COR-L47 (cell line): ENCODE results near the gene APBB1IP.
"Not testable (repeated sequence)": the region's sequence is repeated elsewhere in the genome, so short reads cannot be mapped to it uniquely, and the experiment has no call there.

Experiments
- DNase-seq: peaks from one replicate; lab custom pipeline; 2025; lab: John Stamatoyannopoulos, UW

Gene APBB1IP

DNA sequence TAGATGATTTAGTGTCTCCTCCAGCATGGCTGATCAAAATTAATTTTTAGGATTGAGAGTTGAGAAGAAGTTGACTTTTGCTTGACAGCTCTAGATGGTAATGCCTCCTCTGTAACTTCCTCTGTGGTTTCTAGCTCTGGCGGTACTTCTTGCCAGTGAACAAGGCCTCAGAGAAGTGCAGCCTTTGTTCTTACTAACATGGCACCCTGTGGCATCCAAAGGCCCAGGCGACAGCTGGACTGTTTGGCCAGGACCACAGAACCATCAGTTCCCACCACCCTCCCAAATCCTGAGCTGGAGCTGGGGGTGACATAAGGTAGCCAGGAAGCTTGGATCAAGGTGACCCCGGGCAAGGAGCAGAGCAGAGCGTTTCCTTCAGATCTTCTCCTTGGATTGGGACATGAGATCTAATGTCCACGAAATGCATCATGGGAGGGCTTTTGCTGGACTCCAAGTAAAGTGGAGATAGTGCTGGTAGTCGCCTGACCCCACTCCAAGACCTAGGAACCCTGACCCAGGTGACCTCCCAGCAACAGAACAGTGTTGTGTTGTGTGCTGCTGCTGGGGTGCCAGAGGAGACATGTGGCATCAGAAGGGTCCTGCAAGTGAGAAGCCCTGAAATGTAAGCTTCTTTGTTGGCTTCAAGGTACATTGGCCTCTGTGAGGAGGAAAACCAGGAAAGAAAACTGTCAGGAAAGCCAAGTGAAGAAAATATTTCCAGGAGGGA is 41.8 kb downstream of the APBB1IP start:
- DNase-seq: no peak

DNA sequence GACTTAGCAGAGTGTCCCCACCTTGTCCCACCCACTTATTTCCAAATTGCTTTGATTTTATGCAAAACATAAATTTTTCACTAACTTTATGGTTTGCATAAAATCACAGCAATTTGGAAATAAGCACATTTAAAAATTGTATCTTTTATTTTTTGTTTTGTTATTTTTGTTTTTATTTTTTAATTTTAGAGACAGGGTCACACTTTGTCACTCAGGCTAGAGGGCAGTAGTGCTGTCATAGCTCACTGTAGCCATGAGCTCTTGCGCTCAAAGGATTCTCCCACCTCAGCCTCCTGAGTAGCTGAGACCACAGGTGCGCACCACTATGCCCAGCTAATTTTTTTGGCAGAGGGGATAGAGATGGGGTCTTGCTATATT is 43.2 kb downstream of the APBB1IP start:
- DNase-seq: no peak

DNA sequence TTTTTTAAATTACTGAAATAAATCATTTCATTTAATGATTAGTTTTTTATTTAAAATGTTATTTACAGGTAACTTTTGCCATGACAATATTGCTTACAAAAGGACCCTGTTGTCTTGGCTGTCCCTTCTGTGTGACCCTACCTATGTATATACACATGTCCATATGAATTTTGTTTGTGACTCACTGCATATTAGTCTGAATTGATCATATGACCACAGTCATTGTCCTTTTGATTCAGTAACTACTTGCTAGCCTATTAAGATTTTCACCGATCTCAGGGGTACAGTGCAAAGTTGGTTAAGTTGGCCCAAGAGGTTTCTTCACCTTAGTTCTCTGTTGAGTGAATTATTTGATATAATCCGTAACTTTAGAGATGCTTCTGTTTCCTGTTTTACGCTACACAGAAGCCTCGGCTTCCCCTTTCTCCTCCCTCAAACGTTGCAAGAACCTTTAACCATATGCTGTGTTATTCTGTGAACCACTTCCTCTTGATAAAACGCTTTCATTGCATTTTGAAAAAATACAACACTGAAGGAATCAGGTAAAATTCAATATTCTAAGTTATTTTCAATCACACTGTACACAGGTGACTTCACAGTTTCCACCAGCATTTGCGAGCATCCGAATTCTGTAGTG is 43.9 kb downstream of the APBB1IP start:
- DNase-seq: no peak

DNA sequence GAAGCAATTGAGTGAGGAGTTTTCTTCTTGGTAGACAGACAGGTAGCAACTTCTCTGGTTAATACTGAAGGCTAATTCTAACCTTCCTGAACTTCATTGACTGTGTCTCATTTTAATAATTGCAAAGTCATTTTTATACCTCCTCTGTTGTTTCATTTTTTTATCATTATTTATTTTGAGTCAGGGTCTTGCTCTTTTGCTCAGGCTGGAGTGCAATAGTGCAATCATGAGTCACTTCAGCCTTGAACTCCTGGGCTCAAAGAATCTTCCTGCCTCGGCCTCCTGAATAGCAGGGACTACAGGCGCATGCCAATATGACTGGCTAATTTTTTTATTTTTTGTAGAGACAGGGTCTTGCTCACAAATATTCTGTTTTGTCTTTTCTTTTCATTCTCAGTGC is 45.4 kb downstream of the APBB1IP start:
- DNase-seq: no peak

DNA sequence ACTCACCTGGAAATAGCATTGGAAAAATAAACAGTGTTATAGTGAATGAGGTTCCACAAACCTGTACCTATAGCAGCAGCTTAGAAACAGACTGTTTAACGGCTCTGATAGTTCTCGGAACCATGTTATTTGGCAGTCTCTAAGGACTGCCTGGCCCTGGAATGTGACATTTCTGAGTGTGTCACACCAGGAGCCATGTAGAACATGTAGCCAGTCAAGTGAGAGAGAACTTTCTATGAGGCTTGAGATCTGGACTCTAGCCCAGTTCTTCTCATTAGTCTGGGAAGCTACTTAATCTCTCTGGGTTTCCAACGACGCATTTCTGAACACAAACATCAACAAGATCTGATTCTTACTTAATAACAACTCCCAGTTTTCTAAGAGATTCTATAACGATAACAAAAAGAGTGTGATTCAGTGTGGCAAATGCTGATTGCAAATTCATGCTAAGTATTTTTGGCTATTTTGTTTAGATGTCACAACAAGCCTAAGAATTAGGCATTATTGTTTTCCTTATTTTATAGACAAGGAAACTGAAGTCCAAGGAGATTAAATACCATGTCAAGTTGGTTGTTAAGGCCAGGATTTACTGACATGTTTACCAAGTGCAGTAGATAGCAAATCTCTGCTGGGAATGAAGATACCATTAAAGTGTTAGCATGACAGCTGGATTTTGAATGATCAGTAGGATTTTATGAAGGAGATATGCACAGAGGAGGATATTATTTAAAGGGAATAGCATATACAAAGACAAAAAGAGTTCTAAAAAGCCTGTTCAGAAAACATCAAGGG is 47.2 kb downstream of the APBB1IP start:
- no peak for DNase-seq

DNA sequence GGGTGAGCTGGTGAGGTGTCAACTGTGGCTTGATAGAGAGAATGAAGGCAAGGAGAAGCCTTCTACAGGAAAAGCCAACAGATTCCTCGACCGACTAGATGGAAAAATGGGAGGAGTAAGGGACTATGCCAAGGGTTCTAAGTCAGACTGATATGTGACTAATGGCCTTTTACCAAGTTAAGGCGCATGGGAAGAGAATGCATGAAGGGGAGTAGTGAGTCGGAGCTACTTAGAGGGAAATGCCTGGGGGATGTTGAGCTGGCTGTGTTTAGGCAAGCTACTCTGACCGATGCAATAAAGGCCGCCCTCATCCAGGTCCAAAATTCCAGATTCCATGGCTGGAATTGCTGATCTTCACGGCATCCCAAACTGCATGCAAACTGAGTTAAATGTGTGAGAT is 48.2 kb downstream of the APBB1IP start:
- DNase-seq: no peak

DNA sequence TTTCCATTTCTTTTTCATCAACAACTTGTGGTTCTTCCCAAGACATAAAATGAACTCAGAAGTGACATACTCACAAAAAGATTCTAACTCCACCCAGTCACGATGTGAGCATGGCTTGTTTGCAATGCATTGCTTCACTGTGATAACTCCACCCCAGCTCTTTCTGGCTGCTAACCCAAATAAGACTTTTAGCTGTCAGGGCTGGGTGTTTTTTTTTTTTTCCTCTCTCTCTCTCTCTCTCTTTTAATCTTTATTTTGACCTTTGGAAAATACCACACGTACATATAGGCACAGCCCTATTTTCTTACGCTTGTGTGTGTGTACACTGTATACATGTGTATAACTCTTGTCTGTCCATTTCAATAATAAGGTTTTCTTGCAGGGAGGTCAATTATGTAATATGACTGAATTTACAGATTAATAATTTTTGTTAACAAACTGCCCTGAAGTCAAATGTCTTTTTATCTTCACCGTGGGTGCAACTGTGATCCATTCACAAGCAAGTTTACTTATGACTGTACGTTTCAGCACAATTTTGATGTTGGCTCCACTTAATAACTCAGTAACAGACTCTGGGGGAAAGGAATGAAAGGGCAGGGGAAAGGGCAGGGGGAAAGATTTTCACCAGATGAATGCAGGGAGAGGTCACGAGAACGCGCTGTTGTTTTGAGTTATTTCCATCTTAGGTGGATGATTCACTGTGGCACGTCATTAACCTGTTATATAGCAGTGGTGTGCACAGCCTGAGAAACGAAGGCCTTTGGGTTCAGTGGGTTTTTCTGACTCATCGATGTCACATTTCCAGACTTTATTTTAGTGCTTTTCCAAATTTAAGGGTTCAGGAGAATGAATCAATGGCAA is 49.1 kb downstream of the APBB1IP start:
- no peak for DNase-seq

DNA sequence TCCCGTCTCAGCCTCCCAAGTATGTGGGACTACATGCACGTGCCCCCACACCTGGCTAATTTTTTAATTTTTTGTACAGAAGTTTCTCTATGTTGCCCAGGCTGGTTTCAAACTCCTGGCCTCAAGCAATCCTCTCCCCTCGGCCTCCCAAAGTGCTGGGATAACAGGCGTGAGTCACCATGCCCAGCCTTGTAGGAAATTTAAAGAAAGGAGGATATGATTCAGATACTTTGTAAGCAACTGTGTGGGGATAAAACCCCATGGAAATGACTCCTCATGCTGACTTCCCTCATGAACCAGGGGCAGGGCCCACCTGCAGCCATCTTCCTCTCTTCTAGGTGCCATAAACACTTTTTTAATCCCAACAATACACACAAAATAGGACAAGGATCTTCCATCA is 50.2 kb downstream of the APBB1IP start:
- no peak for DNase-seq

DNA sequence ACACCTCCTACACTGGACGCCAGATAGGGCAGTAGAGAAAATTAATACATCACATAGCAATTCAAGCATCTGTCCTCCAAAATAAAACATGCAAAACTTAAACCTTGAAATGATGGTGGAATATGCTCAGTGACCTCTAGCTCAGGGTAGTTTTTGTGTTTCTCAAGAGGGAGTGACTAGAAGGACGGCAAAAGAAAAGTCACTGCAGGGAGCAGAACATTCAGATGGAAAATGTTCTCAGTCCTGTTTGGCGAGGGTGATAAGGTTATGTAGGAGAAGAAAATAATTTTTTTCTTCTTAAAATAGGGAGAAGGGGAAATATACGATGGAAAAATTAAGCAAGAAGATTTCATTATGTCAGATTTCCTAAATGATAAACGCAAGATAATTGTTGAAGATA is 50.9 kb downstream of the APBB1IP start:
- no peak for DNase-seq

DNA sequence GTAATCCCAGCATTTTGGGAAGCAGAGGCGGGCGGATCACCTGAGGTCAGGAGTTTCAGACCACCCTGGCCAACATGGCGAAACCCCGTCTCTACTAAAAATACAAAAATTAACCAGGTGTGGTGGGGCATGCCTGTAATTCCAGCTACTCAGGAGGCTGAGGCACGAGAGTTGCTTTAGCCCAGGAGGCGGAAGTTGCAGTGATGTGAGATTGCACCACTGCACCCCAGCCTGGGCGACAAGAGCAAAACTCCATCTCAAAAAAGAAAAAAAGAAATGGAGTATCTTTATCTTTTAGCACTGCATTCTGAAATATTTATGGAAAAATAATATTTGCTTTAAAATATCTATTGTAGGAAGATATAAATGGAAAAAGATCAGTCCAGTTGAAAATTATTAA is 52.2 kb downstream of the APBB1IP start:
- not testable (repeated sequence) for DNase-seq

DNA sequence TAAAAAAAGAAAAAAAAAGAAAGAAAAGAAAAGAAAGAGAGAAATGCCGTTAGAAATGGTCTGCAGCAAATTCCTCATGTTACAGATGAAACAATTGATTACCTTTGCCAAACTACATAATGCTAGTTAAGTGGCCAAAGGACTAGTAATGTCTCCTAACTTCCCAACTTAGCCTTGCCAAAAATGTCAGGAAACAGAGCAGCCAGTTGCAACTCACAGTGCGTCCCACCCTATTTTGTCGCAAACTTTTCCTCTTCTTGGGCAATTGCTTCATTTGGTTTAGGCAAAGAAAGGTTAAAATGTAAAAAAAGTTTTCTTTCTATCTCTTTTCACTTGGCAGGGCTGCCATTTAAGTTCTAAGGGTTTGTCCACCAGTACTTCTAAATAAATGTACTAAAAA is 53.1 kb downstream of the APBB1IP start:
- no peak for DNase-seq

DNA sequence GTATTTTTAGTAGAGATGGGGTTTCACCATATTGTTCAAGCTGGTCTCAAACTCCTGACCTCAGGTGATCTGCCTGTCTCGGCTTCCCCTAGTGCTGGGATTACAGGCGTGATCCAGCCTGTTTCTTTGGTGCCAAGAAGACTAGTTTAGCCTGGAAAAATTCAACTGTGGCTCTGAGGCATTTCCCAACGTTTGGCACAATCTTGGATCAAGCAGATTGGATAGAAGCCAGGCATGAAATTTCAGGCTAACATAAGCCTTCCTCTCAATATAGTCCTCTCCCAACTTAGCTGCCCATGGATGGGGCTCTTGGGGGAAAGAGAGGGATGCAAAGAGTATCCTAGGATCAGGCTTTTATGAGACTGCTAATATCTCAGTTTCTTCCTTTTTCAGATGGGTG is 53.8 kb downstream of the APBB1IP start:
- DNase-seq: no peak

DNA sequence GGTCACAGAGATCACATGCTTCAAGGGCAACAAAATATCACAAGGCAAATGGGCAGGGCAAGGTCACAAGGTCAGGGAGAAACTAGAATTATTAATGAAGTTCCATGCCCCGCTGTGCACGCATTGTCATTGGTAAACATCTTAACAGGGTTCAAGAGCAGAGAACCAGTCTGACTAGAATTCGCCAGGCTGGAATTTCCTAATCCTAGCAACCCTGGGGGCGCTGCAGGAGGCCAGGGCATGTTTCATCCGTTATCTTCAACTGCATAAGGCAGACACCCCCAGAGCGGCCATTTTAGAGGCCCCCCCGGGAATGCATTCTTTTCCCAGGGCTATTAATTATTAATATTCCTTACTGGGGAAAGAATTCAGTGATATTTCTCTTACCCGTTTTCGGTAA is 54.6 kb downstream of the APBB1IP start:
- DNase-seq: not testable (repeated sequence)

DNA sequence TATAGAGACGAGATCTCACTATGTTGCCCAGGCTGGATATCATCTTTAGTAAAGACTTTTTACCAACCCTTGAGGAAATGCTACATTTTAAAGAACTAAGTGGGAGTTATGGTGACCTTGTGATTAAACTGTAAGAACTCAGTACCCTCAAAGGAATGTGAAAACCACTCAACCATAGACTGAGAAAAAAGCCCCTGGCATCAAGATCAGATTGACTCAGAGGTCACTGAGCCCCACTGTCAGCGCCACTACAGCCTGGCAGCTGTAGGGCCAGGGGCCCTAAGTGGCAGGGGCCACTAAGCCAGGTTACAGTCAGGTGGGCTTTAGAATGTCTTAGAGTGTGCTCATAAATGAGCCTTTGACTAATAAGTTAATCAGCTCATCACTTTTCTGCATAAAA is 55.9 kb downstream of the APBB1IP start:
- no peak for DNase-seq

DNA sequence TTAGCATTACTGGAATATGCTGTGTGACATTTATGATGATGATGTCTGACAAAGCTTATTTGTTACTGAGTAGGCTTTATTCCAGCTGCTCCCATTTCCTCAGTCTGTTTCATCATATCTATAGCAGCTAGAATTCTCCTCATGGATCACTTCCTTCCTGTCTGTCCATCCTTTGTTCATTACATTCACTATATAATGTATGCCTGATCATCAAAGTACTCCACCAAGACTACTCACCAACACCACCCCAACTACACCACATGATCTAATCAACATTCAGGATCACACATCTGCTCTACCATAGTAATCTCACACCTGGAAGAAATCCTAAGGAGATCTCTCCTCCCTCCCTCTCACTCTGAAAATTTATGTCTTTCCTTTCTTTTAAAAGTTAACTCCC is 61.3 kb downstream of the APBB1IP start:
- no peak for DNase-seq

DNA sequence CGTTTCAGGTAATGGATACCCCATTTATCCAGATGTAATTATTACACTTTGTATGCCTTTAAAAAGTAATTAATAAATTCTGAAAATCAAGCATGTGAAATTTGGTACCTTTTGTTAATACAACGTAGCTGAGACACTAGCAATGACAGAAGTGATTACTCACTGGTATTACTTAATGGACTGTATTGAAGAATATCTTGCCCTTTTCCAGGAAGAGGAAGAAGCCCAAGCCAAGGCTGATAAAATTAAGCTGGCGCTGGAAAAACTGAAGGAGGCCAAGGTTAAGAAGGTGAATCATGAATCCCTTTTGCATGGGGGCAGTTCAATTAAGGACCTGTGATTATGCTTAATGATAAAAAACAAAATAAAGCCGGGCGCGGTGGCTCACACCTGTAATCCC is 64.8 kb downstream of the APBB1IP start:
- DNase-seq: no peak

DNA sequence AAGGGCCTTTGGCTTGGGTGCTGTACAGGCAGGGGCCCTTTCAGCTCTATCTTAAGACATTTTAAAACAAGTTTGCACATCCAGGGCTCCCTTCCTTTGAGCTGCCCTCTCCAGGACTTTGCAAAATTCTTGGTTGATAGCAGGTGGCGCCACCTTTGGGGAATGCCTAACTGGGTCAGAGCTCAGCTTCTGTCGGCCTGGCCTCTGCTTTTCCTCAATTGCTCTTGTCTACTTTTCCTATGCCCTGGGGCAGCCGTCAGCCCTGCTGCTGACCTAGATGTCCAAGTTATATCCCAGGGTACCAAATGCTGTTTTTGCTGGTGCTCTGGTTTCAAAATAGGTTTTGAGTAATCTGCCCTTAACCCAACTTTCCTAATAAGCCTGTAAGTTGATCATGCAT is 65.8 kb downstream of the APBB1IP start:
- no peak for DNase-seq

DNA sequence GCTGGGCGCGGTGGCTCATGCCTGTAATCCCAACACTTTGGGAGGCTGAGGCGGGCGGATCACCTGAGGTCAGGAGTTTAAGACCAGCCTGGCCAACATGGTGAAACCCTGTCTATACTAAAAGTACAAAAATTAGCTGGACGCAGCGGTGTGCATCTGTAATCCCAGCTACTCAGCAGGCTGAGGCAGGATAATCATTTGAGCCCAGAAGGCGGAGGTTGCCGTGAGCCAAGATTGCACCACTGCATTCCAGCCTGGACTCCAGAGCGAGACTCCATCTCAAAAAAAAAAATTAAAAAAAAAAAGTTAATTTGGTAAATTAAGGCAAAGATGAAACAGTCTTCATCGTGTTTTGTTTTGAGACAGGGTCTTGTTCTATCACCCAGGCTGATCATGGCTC is 66.3 kb downstream of the APBB1IP start:
- DNase-seq: not testable (repeated sequence)

DNA sequence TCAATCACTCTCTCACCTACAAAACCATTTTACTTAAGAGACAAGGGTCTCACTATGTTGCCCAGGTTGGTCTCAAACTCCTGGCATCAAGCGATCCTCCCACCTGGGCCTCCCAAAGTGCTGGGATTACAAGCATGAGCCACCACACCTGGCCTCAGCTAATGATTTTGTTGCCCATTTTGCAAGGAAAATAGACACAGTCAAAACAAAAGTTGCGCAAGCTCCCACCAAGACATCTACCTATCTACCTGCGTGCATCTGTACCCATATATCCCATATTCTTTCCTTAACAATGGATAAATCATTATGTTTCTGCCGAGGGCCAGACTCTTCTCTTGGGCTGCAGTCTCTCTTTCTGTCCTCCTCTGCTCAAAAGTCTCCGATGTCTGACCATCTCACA is 67.3 kb downstream of the APBB1IP start:
- DNase-seq: no peak

DNA sequence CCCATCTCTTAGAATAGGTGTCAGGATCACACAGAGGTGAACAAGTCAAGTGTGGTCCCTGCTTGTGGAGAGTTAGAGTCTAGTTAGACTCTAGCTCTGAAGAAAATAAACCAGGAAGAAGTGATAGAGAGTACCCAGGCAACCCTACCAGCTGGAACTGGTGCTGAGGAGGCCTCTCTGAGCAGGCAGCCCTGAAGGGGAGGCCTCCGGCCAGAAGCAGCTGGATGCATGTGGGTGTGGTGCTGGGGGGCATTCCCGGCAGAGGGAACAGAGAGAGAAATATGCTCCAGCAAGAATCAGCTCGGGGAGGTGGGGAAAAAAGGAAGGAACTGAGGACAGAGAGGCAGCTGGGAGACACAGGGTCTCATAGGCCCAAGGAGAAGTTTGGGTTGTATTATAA is 68.6 kb downstream of the APBB1IP start:
- DNase-seq: no peak

DNA sequence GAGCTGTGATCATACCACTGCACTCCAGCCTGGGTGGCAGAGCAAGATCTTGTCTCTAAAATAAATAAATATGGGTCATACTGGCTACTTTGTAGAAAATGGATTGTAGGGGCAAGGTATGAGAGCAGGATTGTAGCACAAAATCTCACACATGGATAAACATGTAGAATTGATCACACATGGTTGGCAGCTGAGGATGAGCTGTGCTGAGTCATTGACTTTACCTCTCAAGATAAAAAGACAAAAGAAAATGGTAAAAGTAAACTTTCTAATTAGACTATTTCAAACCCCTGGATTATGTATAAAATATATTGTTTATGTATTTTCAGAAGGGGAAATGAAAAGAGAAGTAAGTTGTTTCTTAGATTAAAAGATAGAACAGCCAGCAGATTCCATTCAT is 69.3 kb downstream of the APBB1IP start:
- DNase-seq: no peak

DNA sequence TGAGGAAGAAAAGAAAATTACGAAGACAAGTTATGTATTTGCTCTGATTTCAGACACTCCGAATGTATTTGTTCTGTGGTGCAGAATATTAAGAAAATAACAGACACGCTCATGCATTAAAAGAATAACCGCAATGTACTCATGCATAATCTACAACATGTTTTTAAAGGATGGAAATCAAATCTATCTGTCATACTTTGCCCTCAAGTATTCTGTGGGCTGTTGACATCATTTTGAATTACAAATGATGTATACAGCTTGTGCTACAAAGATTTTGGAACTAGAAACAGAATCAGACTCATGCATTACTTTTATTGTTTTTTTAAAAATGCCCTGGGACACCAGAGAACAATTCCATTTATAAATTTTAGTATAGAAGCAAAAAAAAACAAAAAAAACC is 69.9 kb downstream of the APBB1IP start:
- no peak for DNase-seq
